ENCODE results near the gene GTPBP1.
A peak's percentile ranks its signal among the peaks of the same experiment; 100 is the strongest.

Gene GTPBP1

GRCh38 chr22:38725900-38726655 lies 20.3 kb downstream of the GTPBP1 start:
- DNase-seq (ENCODE audit: low read depth in 2 of 2), result no peak

- DNase-seq (ENCODE audit: low read depth in 2 of 2), result no peak
These were observed 21.4 kb downstream of the GTPBP1 start for GRCh38 chr22:38727123-38727522.

- no peak for DNase-seq (ENCODE audit: low read depth in 2 of 2)
These were observed 22.0 kb downstream of the GTPBP1 start for GRCh38 chr22:38727530-38728451.

GRCh38 chr22:38728871-38729796 lies 23.4 kb downstream of the GTPBP1 start:
- no peak for DNase-seq (ENCODE audit: low read depth in 2 of 2)

- DNase-seq (ENCODE audit: low read depth in 2 of 2), result no peak
These were observed 24.2 kb downstream of the GTPBP1 start for GRCh38 chr22:38729946-38730345.

- no peak for DNase-seq (ENCODE audit: low read depth in 2 of 2)
These were observed 24.7 kb downstream of the GTPBP1 start for GRCh38 chr22:38730411-38730871.

GRCh38 chr22:38731703-38732161 lies 26.0 kb downstream of the GTPBP1 start:
- no peak for DNase-seq (ENCODE audit: low read depth in 2 of 2)

- DNase-seq (ENCODE audit: low read depth in 2 of 2), result no peak
These were observed 26.6 kb downstream of the GTPBP1 start for GRCh38 chr22:38732251-38732815.

- peak in 1 of 2 donors; percentile 34 for DNase-seq (ENCODE audit: low read depth in 2 of 2)
These were observed 27.6 kb downstream of the GTPBP1 start for GRCh38 chr22:38733329-38733723.

GRCh38 chr22:38733724-38734381 lies 28.1 kb downstream of the GTPBP1 start:
- no peak for DNase-seq (ENCODE audit: low read depth in 2 of 2)

- DNase-seq (ENCODE audit: low read depth in 2 of 2), result no peak
These were observed 28.8 kb downstream of the GTPBP1 start for GRCh38 chr22:38734421-38735100.

- DNase-seq (ENCODE audit: low read depth in 2 of 2), result no peak
These were observed 29.4 kb downstream of the GTPBP1 start for GRCh38 chr22:38735126-38735464.

GRCh38 chr22:38735465-38736256 lies 29.9 kb downstream of the GTPBP1 start:
- DNase-seq (ENCODE audit: low read depth in 2 of 2), result no peak

GRCh38 chr22:38736257-38736570 lies 30.5 kb downstream of the GTPBP1 start:
- no peak for DNase-seq (ENCODE audit: low read depth in 2 of 2)

GRCh38 chr22:38737302-38738060 lies 31.7 kb downstream of the GTPBP1 start:
- DNase-seq (ENCODE audit: low read depth in 2 of 2), result no peak

- no peak for DNase-seq (ENCODE audit: low read depth in 2 of 2)
These were observed 32.8 kb downstream of the GTPBP1 start for GRCh38 chr22:38738475-38739070.

GRCh38 chr22:38739300-38740055 lies 33.7 kb downstream of the GTPBP1 start:
- DNase-seq (ENCODE audit: low read depth in 2 of 2), result no peak

All from stimulated activated CD4-positive, alpha-beta T cell treated with anti-CD3 and anti-CD28 coated beads, Interleukin-4, amount 100 ng/mL, for 48 hours (primary cell).